Measurements from ENCODE around the gene SPINK6.

- TF ChIP-seq CTCF (optimal IDR thresholded peaks at IDR 0.05 in 1 of 3, IDR thresholded peaks at IDR 0.05 in 1 of 3, conservative IDR thresholded peaks at IDR 0.05 in 1 of 3; ENCODE audit: extremely low read depth in 1 of 3, insufficient read depth in 2 of 3, low read length in 3 of 3) (no peak), EZH2 (IDR thresholded peaks at IDR 0.05; ENCODE audit: low read length) (no peak)
These were observed 9.6 kb upstream of the SPINK6 start for GRCh38 chr5:148193202-148193601.

All from keratinocyte (primary cell).